Left kidney (tissue), 2 donors: ENCODE data around the gene CUL7. TPM values are rescaled to one million over a fixed set of nuclear protein-coding genes. Genes with fewer than 3 reads are reported as not detected.

Source experiments
- DNase-seq: peaks from one replicate; pipeline ENCODE4 v3.0.0-alpha.2; 2013
- polyA plus RNA-seq: library from polyadenylated mRNA; unstranded; fragments of 120-200 nt; gene quantifications from one replicate; pipeline ENCODE4 v1.2.1, GENCODE V29; 2013; ENCODE audit not compliant: insufficient read length

Gene CUL7
- polyA plus RNA-seq, 1 donor = 49.7 TPM

DNA sequence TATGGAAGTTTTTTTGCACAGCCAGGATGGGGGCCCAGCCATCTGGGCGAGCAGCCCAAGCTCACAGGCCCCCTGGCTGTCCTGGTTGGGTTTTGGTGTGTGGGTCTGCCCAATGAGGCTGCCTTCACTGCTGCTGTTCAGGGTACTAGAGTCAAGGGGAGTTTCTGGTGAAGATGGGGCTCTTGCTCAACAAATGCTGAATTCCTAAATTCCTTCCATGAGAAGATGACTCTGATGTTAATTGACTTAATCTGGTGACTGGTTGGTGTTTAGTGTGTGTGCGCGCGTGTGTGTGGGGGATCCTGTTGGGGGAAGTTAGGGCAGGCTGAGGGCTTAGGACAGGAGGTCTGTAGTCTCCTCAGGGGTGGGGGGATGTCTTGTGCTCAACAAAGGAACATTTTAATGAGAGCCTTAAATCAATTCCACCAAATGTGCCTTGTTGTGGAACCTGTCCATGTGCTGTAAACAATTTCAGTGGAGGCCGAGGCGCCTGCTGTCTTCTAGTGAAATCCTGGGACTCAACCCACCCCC lies 24.4 kb upstream of the CUL7 start:
- no peak for DNase-seq

DNA sequence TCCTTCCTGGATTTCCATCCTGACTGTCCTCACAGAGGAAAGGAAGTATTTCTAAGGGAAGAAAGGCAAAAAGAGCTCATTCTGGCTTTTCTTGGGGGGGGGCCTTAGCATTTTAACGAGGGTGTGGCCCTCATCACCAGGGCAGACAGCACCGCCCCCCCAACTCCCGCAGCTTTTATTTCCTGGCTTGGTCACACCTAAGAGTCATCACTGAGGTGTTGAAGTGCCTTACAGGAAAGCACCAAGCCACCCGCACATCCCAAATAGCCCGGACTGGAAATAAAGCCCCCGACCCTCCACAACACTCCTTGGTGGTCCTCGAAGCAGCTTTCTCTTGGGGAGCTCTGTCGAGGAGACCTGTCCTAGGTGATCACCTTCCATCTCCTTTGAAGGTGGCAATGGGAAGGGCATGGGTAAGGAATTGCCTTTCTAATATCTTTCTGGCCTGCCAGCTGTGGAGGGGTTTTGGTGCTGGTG lies 23.7 kb upstream of the CUL7 start:
- DNase-seq = no peak

DNA sequence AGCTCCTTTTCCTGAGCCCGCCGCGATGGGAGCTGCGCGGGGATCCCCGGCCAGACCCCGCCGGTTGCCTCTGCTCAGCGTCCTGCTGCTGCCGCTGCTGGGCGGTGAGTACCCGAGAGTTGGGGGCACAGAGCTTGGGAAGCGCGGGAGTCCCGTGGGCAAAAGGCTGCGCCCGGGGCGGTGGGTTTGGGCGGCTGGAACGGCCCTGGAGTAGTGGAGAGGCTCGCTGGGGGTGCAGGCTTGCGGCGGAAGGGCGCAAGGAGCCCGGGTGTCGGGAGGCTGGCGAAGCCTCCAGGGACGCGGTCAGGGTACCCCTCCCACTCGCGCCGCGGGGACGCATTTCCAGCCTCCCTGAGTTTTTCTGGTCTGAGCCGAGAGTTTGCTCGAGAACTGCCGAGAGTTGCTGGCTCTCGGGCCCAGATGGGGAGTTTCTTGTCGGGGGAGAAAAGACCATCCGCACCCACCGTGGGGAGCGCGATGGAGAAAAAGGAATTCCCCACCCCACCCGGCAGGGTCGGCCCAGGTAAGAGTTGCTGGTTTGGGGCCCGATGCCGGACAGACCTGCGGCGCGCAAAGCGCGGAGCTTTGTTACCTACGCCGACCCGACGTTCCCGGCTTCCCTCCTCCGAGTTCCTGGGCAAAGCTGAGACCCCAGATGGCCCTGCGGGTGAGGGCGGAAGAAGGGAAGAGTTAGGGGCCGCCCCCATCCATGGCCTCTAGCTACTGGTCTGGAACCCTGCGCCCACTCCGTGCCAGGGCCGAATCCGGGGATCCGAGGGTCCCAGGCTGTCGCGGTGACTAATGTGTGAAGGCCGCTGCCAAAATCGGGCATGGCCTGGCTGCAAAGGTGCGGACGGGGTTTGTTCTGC lies 23.0 kb upstream of the CUL7 start:
- peak; percentile 53 for DNase-seq

DNA sequence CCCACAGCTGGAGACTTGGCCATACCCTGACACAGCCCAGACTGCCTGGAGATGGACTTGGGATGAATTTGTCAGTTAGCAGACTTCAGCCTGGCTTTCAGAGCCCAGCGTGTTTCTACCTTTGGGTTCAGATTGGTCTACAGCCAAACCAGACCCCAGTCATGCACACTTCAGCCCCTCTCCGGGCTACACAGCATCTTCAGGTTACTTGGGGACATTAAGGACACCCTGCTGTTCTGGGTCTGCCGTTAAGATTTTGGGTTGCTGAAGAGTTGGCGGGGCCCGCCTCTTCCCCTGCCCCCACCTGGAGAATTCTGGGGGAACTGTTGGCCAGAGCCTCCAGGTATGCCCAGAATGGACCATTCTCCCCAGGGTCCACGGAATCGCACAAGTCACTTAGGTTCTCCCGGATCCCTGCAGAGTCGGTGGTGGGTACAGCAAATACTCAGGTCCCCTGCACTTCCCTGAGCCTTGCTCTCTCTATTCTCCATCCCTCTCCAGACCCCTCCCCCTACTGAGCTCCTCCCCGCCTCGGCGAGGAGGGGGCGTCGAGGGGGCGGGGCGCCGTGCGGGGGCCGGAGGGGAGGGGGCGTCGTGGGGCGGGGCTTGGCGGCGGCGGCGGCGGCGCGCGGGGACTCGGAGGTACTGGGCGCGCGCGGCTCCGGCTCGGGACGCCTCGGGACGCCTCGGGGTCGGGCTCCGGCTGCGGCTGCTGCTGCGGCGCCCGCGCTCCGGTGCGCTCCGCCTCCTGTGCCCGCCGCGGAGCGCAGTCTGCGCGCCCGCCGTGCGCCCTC lies 22.2 kb upstream of the CUL7 start, which contains the start of gene PTK7:
Gene PTK7, plus strand, starts transcription at position 645 of the 794 bp plus-strand sequence. CDS start 175 bp downstream, outside the sequence.
- peak; percentile 87 for DNase-seq

DNA sequence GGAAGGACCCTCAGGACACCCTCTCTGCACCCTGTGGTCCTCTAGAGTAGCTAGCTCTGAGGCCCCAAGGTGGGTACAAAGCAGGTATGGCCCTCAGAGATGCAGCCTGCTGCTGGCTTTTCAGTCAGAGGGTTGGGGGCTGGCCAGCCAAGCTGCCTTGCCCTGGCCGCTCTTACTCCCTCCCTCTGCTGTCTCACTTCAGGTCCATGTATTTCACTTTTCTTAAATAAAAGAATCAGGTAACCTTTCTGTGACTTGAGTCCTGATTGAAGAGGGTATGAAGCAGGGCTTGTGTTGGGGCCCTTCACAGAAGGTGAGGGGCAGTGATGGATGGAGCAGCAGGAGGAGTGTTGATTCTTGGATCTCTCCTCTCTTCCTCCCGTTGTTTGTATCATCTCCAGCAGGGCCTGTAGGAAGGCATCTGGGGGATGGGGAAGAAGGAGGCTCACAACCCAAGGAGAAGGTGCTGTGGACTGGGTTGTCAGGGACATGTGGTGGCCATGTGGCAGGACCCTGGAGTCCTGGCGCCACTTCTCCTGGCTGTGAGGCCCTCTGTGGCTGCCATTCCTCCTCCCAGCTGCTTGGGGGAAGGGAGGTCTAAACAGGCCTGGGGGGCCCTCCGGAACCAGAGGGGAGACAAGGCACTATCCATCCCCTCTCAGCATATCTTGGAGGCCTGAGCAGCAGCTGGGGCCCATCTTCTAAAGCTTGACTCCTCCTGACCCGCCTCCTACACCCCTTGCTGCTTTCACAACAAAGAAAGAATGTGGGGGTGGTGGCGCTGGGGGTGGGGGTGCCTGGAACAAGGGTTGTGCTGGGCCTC lies 21.4 kb upstream of the CUL7 start:
- peak; percentile 84 for DNase-seq

DNA sequence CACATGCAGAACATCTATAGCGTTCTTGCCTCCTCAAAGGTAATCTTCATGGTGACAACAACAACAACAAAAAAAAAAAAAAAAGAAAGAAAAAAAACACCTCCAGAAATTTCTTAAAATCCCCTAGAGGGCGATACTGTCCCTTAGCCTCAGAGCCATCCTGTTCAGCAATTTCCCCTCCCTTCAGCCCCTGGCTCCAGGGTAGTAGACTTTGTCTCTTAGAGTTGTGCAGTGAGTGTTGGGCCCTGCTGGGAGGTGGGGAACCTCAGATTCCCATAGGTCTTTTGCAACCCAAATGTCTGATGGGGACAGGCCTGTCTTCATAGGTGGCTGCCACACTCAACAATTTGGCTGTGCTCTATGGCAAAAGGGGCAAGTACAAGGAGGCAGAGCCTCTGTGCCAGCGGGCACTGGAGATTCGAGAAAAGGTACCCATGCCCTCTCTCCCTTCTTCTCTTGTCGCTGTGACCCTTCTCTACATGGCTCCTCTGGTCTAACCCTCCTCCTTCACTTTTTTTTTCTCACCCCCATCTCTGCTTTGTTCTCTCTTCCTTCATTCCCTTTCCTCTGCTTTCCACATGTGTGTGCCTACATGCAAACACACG lies 16.5 kb upstream of the CUL7 start:
- DNase-seq = peak; percentile 59

DNA sequence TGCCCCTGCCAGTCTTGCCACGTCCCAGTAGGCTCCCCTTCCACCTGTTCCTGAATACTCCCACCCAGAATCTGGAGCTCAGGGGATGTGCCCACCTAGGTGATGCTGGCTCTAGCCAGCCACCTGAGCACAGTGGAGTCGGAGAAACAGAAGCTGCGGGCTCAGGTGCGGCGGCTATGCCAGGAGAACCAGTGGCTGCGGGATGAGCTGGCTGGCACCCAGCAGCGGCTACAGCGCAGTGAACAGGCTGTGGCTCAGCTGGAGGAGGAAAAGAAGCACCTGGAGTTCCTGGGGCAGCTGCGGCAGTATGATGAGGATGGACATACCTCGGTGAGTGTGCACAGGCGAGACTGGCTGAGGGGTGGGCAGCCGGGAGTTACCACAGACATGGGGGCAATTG lies 9.2 kb upstream of the CUL7 start:
- no peak for DNase-seq

DNA sequence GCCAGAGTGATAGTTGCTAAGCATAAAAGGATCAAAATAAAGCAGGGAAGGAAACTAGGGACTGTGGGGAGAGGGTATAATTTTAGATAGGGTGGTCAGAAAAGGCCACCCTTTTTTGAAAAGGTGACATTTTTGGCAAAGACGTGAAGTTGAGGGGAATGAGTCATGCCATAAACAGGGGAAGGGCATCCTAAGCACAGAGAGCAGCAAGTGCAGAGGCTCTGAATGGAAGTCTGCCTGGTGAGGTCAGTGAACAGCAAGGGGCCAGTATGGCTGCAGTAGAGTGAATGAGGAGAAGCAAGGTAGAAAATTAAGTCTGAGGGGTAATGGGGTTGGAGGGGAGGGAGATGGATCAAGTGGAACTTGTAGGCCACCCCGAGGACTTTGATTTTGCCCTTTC lies 8.2 kb upstream of the CUL7 start:
- DNase-seq = no peak

DNA sequence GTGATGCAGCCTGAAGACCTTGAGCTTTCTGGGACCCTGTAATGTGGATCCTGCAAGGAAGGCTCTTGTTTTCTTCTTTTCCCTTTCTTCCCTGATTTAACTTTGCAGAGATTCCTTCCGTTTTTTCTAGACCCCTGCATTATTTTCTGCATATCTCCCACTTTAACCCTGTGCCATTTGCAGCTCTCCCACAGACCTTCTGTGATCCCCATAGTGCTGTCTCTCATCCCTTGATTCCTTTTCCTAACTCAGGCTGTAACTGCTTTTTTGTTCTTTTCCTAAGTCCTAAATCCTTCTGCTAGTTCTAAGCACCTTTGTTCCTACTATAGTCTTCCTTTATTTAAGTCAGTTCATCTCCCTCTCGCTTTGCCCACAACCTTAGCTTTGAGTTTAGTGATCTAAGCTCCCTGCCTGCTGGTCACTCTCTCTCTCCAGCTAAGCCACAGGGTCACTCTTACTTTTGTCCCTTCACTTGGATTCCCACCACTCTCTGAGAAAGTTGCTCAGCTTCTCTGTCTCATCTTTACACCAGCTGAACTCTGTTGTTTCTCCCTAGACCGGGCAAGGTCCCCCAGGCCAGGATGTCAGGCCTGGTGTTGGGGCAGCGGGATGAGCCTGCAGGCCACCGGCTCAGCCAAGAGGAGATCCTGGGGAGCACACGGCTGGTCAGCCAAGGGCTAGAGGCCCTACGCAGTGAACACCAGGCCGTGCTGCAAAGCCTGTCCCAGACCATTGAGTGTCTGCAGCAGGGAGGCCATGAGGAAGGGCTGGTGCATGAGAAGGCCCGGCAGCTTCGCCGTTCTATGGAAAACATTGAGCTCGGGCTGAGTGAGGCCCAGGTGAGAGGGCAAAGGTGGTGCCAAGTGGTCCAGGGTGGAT lies 7.3 kb upstream of the CUL7 start:
- DNase-seq = no peak

DNA sequence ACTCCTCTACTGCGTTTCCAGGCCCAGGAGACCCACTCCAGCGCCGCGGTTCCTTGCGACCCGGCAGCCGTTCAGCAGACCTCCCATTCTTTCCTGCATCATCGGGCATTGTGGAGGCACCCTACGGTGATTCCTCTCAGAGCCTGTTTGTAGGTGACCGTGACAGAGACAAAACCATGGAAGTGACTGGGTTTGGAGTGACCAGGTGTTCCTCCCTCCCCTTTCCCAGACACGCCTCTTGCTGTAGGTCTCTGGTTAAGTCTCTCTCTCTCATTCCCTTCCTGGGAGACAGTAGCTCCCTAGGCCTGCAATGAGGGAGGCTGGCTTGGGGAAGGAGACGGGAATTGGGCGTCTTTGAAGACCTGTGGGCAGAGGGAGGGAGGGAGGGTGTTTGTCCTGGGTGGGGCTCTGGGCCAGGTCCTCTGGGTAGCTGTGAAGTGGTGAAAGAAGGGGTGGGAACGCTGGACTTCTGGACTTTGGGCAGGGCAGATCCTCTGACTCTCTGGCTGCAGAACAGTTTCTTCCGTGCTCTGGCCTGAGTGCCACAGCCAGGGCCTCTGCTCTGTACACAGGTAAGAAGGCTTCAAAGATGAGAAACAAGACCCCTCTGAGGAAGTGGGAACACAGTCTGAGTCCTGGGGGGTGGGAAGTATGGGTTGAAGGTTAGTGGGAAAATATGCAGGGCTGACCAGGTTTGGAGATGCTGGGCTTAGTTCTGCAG lies 6.5 kb upstream of the CUL7 start:
- no peak for DNase-seq

DNA sequence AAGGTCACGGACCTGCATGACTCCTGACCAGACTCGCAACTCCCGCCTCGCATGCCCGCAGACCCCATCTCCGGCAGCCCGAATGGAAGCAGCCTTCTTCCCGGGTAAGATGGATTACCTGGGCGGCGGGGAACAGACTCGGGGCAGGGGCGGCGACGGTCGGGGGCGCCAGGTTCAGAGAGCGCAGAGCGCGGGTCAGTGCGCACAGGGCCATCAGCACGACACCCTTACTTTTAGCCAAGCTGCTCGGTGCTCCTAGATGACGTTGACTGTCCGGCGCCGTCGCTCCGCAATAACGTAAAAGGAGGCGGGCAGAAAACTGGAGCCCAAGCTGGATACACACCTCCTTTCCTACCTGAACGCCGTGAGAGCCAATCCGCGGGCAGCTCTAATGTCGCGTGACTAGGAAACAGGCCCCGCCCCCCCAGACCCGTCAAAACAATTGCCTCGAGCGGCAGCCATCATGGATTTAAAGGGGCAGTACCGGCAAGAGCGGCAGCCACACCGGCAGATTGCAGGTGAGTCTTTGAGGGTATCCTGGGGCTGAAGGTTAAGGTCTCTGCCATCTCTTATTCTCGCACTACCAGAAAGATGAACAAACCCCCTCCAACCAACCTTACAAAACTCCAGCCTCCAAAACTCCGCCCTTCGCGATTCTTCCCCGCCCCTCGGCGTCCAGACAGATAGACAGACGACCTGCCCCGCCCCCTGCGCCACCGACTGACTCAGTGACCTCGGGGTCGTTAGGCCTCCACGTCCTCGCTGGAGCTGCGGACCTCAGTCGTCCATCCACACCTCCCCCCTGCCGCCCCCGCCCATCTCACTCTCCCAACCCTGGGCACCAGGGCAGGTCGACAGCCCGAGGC lies 5.8 kb upstream of the CUL7 start, which contains the start of the genes KLC4 and MRPL2:
Gene KLC4, plus strand, starts transcription at position 464 of the 866 bp plus-strand sequence. CDS start 1,705 bp downstream, outside the sequence.
Gene MRPL2, minus strand, starts transcription at position 267 of the 866 bp plus-strand sequence. Its CDS starts 53 bp downstream, at position 214.
- DNase-seq = peak; percentile 99

DNA sequence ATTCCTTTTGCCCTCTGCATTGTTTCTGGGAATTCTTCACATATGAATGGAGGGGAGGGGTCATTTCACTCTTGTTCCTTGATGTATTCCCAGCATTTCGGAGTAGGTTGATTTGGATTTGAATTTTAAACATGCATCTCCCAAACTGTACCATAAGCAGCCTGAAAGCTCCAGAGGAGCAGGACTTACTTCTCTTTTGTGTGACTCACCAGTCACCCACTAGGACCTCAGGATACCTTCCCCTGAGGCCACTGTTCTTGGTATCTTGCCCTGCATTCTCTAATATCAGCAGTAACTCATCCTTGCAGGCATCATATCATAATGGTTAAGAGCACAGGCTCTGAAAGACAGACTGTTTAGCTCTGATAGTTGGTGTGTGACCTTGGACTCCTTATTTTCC lies 4.9 kb upstream of the CUL7 start:
- no peak for DNase-seq

DNA sequence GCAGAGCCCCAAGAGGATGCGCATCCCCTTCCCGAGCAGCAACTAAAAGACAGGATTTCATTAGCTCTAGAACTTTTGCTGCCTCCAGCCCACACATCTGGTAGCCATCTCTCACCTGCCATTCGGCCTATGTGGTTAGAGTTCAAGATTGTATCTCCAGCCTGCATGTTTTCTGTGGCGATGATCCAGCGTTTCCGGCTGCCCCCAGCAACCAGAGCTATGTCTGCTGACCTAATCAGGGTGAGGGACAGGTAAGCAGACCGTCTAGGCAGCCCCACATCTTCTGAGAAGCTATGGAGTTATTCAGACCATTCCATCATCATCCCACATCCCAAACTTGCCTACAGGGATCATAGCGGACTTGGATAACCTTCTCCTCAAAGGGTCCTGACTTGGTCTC lies 2.3 kb upstream of the CUL7 start:
- no peak for DNase-seq

DNA sequence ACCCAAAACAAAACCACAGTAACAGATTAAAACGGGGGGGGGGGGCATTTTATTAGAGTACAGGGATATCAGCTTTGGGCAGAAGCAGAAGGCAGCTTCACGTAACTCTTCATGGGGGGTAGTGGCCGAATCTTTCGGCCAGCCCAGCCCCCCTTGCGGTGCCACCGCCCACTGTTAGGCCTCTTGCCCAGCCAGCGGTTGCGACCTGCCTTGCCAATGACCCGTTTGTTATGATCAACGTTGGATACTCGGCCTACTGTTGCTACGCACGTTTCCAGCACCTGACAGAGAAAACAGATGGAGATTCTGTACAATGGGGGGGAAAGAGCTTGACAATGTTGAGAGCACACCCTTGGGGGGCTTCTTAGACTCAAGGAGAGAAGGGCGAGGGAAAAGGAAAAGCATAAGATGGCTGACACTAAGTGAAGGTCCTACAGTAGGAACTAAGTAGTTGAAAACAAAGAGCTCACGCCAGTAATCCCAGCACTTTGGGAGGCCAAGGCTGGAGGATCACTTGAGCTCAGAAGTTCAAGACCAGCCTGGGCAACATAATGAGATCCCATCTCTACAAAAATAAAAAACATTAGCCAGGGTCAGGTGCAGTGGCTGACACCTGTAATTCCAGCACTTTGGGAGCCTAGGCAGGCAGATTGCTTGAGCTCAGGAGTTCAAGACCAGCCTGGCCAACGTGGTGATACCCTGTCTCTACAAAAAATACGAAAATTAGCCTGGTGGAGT lies 724 bp upstream of the CUL7 start:
- no peak for DNase-seq

DNA sequence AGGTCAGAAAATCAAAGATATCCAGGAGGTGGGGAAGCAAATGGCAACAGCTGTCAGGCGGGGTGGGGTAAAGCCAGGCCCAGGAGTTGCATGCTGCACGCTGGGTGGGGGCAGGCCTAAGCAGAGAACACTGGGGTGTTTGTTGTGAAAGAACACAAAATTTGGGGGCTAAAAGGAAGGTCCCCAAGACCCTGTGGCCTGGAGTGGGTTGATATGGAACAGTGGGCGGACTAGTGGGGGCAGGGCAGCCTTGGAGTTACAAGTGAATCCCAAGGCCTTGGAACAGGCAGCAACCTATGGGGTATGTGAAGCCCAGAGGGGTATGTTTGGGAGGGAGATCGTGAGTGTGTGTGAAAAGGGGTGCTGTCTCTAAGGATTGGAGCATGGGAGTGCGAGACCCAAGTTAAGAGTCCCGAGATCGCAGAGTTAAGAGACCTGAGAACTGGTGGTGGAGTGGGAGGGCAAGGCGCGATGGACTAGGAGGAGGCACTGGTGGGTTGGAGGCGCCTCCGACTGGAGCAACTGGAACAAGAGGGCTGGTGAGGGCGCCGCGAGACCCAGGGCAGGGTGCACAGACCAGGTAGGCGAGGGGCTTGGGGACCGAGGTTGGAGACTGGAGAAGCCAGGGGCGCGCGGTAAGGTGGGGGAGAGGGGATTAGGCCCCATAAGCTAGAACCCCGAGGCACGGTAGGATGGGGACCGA lies 658 bp downstream of the CUL7 start:
- peak; percentile 29 for DNase-seq

DNA sequence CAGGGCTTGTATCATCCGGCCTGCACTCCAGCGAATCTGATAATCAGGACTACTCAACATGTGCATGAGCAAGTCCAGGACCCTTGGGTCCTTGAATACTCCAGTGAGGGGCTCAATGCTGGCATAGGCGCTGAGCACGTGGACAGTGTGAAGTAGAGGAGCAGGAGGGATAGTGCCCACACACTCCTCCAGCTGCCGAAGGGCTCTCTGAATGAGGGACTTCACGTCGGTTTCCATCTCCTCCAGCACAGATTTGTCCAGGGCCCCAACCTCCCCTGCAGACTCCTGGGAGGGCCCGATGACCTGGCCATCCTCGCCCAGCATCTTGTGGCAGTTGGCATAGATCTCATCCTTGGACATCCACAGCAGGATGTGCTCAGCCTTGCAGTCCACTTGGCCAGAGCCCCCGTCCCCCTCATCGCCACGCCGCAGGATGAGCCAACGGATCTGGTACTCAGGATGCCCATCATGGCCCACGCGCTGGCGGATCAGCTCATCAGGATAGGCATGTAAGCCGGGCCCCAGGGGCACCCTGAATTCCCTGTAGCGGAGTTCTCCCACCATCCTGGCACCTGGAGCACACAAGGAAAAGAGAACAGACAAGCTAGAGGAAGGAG lies 1.3 kb downstream of the CUL7 start:
- no peak for DNase-seq

DNA sequence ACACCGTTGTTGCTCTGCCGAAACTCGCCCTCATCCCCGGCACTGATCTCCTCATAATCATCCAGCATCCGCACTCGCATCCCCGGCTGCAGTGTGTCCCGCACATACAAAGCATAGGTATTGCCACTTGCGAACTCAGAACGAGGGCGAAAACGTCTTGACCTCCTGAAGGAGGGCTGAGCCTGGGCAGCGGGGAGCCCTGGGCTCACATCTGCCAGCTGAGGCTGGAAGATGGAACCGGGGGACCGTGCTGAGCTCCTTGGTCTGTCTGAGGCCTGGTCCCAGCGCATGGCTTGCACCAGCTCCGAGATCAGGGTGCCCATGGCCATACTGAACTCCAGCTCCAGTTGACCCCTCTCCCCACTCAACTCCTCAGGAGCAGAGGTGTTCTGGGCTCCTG lies 2.7 kb downstream of the CUL7 start:
- DNase-seq = no peak
